NCI-H1105 (cell line): ENCODE data around the gene CACNA1A.

ENCODE experiments used
- DNase-seq: peaks from one replicate; lab custom pipeline; 2025; lab: John Stamatoyannopoulos, UW

CACNA1A gene

GRCh38 chr19:13493516-13494310 lies 12.6 kb downstream of the CACNA1A start:
- DNase-seq, result no peak

- DNase-seq, result no peak
Measured at GRCh38 chr19:13492128-13492527, 14.2 kb downstream of the CACNA1A start.

GRCh38 chr19:13487985-13488384 lies 18.3 kb downstream of the CACNA1A start:
- DNase-seq, result no peak

- no peak for DNase-seq
Measured at GRCh38 chr19:13484166-13484565, 22.1 kb downstream of the CACNA1A start.

GRCh38 chr19:13483215-13483614 lies 23.1 kb downstream of the CACNA1A start:
- DNase-seq, result no peak

- DNase-seq, result no peak
Measured at GRCh38 chr19:13478576-13478975, 27.7 kb downstream of the CACNA1A start.

GRCh38 chr19:13476071-13476470 lies 30.2 kb downstream of the CACNA1A start:
- DNase-seq, result no peak

GRCh38 chr19:13475044-13475443 lies 31.2 kb downstream of the CACNA1A start:
- DNase-seq, result no peak

- DNase-seq, result no peak
Measured at GRCh38 chr19:13466697-13467096, 39.6 kb downstream of the CACNA1A start.

- no peak for DNase-seq
Measured at GRCh38 chr19:13463296-13463695, 43.0 kb downstream of the CACNA1A start.

GRCh38 chr19:13461536-13461935 lies 44.7 kb downstream of the CACNA1A start:
- no peak for DNase-seq

- no peak for DNase-seq
Measured at GRCh38 chr19:13460045-13460444, 46.2 kb downstream of the CACNA1A start.

GRCh38 chr19:13459351-13459750 lies 46.9 kb downstream of the CACNA1A start:
- DNase-seq, result peak; percentile 56

GRCh38 chr19:13451434-13451995 lies 54.8 kb downstream of the CACNA1A start:
- no peak for DNase-seq

GRCh38 chr19:13447978-13448377 lies 58.3 kb downstream of the CACNA1A start:
- DNase-seq, result no peak

GRCh38 chr19:13441810-13442512 lies 64.3 kb downstream of the CACNA1A start:
- no peak for DNase-seq

- DNase-seq, result no peak
Measured at GRCh38 chr19:13437919-13438618, 68.2 kb downstream of the CACNA1A start.

- DNase-seq, result no peak
Measured at GRCh38 chr19:13436352-13436751, 69.9 kb downstream of the CACNA1A start.

GRCh38 chr19:13430790-13431582 lies 75.3 kb downstream of the CACNA1A start:
- no peak for DNase-seq

GRCh38 chr19:13429563-13429962 lies 76.7 kb downstream of the CACNA1A start:
- no peak for DNase-seq

GRCh38 chr19:13428352-13428751 lies 77.9 kb downstream of the CACNA1A start:
- no peak for DNase-seq
